Karpas-422 (cell line): ENCODE measurements around the gene PCBP1. TPM values are rescaled to one million over a fixed set of nuclear protein-coding genes. Genes with fewer than 3 reads are reported as not detected.

ENCODE experiments used
- DNase-seq: peaks from one replicate; pipeline ENCODE4 v3.0.0-alpha.2; 2015
- H2AFZ ChIP-seq: fragments of 200-600 bp; sonication (generic); 2 replicates; pipeline ENCODE4 v1.6.1; 2014; ENCODE audit warnings: antibody characterized with exemption, low read length, mixed read lengths
- H3K27ac ChIP-seq: fragments of 200-600 bp; sonication (generic); 2 replicates; pipeline ENCODE4 v1.5.1; 2014; ENCODE audit warnings: mild to moderate bottlenecking, low read length, moderate library complexity
- H3K27me3 ChIP-seq: fragments of 200-600 bp; sonication (generic); 2 replicates; pipeline ENCODE4 v1.6.1; 2014; ENCODE audit warnings: low read length, mixed read lengths
- H3K36me3 ChIP-seq: fragments of 200-600 bp; sonication (generic); 2 replicates; pipeline ENCODE4 v1.6.1; 2014; ENCODE audit warnings: low read length, mixed read lengths; ENCODE audit not compliant: insufficient read depth
- H3K4me1 ChIP-seq: fragments of 200-600 bp; sonication (generic); 2 replicates; pipeline ENCODE4 v1.6.1; 2014; ENCODE audit warnings: mild to moderate bottlenecking, low read length, mixed read lengths
- H3K4me2 ChIP-seq: fragments of 200-600 bp; sonication (generic); 2 replicates; pipeline ENCODE4 v1.6.1; 2014; ENCODE audit warnings: low read length, low read depth, mild to moderate bottlenecking; ENCODE audit not compliant: poor library complexity, severe bottlenecking
- H3K4me3 ChIP-seq: fragments of 200-600 bp; sonication (generic); 2 replicates; pipeline ENCODE4 v1.5.1; 2014; ENCODE audit warnings: mild to moderate bottlenecking, antibody characterized with exemption, low read length, mixed read lengths
- H3K79me2 ChIP-seq: fragments of 200-600 bp; sonication (generic); 2 replicates; pipeline ENCODE4 v1.6.1; 2014; ENCODE audit warnings: mild to moderate bottlenecking, low read length, mixed read lengths
- H3K9ac ChIP-seq: fragments of 200-600 bp; sonication (generic); 2 replicates; pipeline ENCODE4 v1.6.0; 2014; ENCODE audit warnings: low read length
- H3K9me2 ChIP-seq: fragments of 200-600 bp; sonication (generic), shearing (Covaris generic); replicated peaks from 2 replicates; pipeline ENCODE4 v1.6.0; 2014; ENCODE audit warnings: mild to moderate bottlenecking, low read length, moderate library complexity; ENCODE audit not compliant: insufficient read depth
- H3K9me3 ChIP-seq: fragments of 300-700, 200-600 bp; sonication (generic); 2 replicates; pipeline ENCODE4 v1.6.1; 2014; ENCODE audit warnings: low read length, mixed read lengths
- H4K20me1 ChIP-seq: fragments of 200-600 bp; sonication (generic); 2 replicates; pipeline ENCODE4 v1.6.1; 2014; ENCODE audit warnings: mild to moderate bottlenecking, antibody characterized with exemption, low read length, low read depth; ENCODE audit not compliant: insufficient read depth
- total RNA-seq: library from RNA; depleted of rRNA; stranded (reverse); fragments of >200 nt; shearing (Covaris generic); gene quantifications from 2 replicates; pipeline ENCODE4 v1.2.3, GENCODE V29; 2014; ENCODE audit warnings: low replicate concordance

PCBP1 gene
- total RNA-seq, 1 experiment from 2014 or later, result 128 TPM

GRCh38 chr2:70084973-70085710, 2.1 kb upstream of the PCBP1 start:
- Histone ChIP-seq H3K4me3 (peak overlapping the region; percentile 81), H3K27me3 (no peaks in the 10 kb centered on the region), H3K9me3 (no peaks in the 10 kb centered on the region), H3K36me3 (peaks cover 31% of the 10 kb centered on the region), H2AFZ (no peak overlapping the region; the same call in 1 of the 2 replicates), H3K4me2 (peak overlapping the region; percentile 84), H3K4me1 (peaks cover 58% of the 10 kb centered on the region), H4K20me1 (no peaks in the 10 kb centered on the region; the same call in 1 of the 2 replicates), H3K79me2 (peaks cover 34% of the 10 kb centered on the region), H3K9me2 (no peaks in the 10 kb centered on the region), H3K27ac (peak overlapping the region; percentile 98), H3K9ac (peak overlapping the region; percentile 96)
- DNase-seq, result peak; percentile 94

- Histone ChIP-seq H3K27ac (peak overlapping the region; percentile 98), H3K9me3 (no peaks in the 10 kb centered on the region), H2AFZ (no peak overlapping the region; the same call in 1 of the 2 replicates), H4K20me1 (no peaks in the 10 kb centered on the region; the same call in 1 of the 2 replicates), H3K79me2 (peaks cover 34% of the 10 kb centered on the region), H3K4me2 (peak overlapping the region; percentile 84), H3K9ac (peak overlapping the region; percentile 96), H3K4me1 (peaks cover 63% of the 10 kb centered on the region), H3K9me2 (no peaks in the 10 kb centered on the region), H3K4me3 (peak overlapping the region; percentile 81), H3K27me3 (no peaks in the 10 kb centered on the region), H3K36me3 (peaks cover 27% of the 10 kb centered on the region)
- peak; percentile 77 for DNase-seq
These were observed 1.5 kb upstream of the PCBP1 start for GRCh38 chr2:70085711-70086277.

- Histone ChIP-seq H3K4me3 (peak overlapping the region; percentile 81), H3K9me3 (no peaks in the 10 kb centered on the region), H3K9me2 (no peaks in the 10 kb centered on the region), H3K36me3 (peaks cover 24% of the 10 kb centered on the region), H2AFZ (no peak overlapping the region; the same call in 1 of the 2 replicates), H3K27ac (peak overlapping the region; percentile 98), H4K20me1 (no peaks in the 10 kb centered on the region; the same call in 1 of the 2 replicates), H3K9ac (peak overlapping the region; percentile 96), H3K27me3 (no peaks in the 10 kb centered on the region), H3K4me2 (peak overlapping the region; percentile 84), H3K79me2 (peaks cover 34% of the 10 kb centered on the region), H3K4me1 (peaks cover 67% of the 10 kb centered on the region)
- peak; percentile 95 for DNase-seq
These were observed 919 bp upstream of the PCBP1 start for GRCh38 chr2:70086278-70086837.

- H3K36me3 ChIP-seq, result peaks cover 23% of the 10 kb centered on the region
- peak overlapping the region; percentile 88 for H3K4me3 ChIP-seq
- H3K27me3 ChIP-seq, result no peaks in the 10 kb centered on the region
- peak; percentile 86 for DNase-seq
- peak overlapping the region; percentile 96 for H3K9ac ChIP-seq
- peak overlapping the region; percentile 98 for H3K27ac ChIP-seq
- peaks cover 33% of the 10 kb centered on the region for H3K79me2 ChIP-seq
- peaks cover 67% of the 10 kb centered on the region for H3K4me1 ChIP-seq
- H3K9me2 ChIP-seq, result no peaks in the 10 kb centered on the region
- H4K20me1 ChIP-seq, result no peaks in the 10 kb centered on the region; the same call in 1 of the 2 replicates
- peak overlapping the region; percentile 73 for H3K4me2 ChIP-seq
- no peaks in the 10 kb centered on the region for H3K9me3 ChIP-seq
- no peak overlapping the region for H2AFZ ChIP-seq
These were observed 673 bp downstream of the PCBP1 start for GRCh38 chr2:70087702-70088597.

GRCh38 chr2:70088598-70089219, 1.4 kb downstream of the PCBP1 start:
- peaks cover 25% of the 10 kb centered on the region for H3K79me2 ChIP-seq

GRCh38 chr2:70089220-70089982, 2.1 kb downstream of the PCBP1 start:
- Histone ChIP-seq H3K27ac (peak overlapping the region; percentile 98), H3K9ac (peak overlapping the region; percentile 96), H2AFZ (no peak overlapping the region), H4K20me1 (no peaks in the 10 kb centered on the region; the same call in 1 of the 2 replicates), H3K9me2 (no peaks in the 10 kb centered on the region), H3K4me2 (peak overlapping the region; percentile 73), H3K4me1 (peaks cover 59% of the 10 kb centered on the region), H3K9me3 (no peaks in the 10 kb centered on the region), H3K4me3 (peak overlapping the region; percentile 88), H3K27me3 (no peaks in the 10 kb centered on the region), H3K79me2 (peaks cover 22% of the 10 kb centered on the region), H3K36me3 (peaks cover 18% of the 10 kb centered on the region)
- peak; percentile 77 for DNase-seq

More at GRCh38 chr2:70088598-70089219, 1.4 kb downstream of the PCBP1 start:
- H3K4me1 ChIP-seq, result peaks cover 60% of the 10 kb centered on the region
- no peaks in the 10 kb centered on the region for H3K27me3 ChIP-seq
- no peak overlapping the region for H2AFZ ChIP-seq
- peak overlapping the region; percentile 73 for H3K4me2 ChIP-seq
- no peaks in the 10 kb centered on the region for H3K9me2 ChIP-seq
- H3K4me3 ChIP-seq, result peak overlapping the region; percentile 88
- H3K9ac ChIP-seq, result peak overlapping the region; percentile 96
- no peaks in the 10 kb centered on the region for H3K9me3 ChIP-seq
- H4K20me1 ChIP-seq, result no peaks in the 10 kb centered on the region; the same call in 1 of the 2 replicates
- H3K36me3 ChIP-seq, result peaks cover 18% of the 10 kb centered on the region
- H3K27ac ChIP-seq, result peak overlapping the region; percentile 98
- peak; percentile 53 for DNase-seq

GRCh38 chr2:70089983-70090525, 2.8 kb downstream of the PCBP1 start:
- Histone ChIP-seq H3K79me2 (peaks cover 22% of the 10 kb centered on the region), H3K4me3 (peak overlapping the region; percentile 88; the same call in 1 of the 2 replicates), H3K9me2 (no peaks in the 10 kb centered on the region), H3K36me3 (peaks cover 18% of the 10 kb centered on the region), H3K27me3 (no peaks in the 10 kb centered on the region), H2AFZ (no peak overlapping the region), H3K4me1 (peaks cover 59% of the 10 kb centered on the region), H4K20me1 (no peaks in the 10 kb centered on the region; the same call in 1 of the 2 replicates), H3K9ac (peak overlapping the region; percentile 96; the same call in 1 of the 2 replicates), H3K27ac (peak overlapping the region; percentile 98), H3K4me2 (peak overlapping the region; percentile 73), H3K9me3 (no peaks in the 10 kb centered on the region)
- DNase-seq, result peak; percentile 57
